ENCODE results near the gene EVA1A.

The EVA1A gene

GRCh38 chr2:75598589-75599155 lies 37.9 kb upstream of the EVA1A start:
- H2BK5ac ChIP-seq (ENCODE audit: low read depth, low read length, poor library complexity, severe bottlenecking), result no peak overlapping the region
- no peak overlapping the region for H2BK120ac ChIP-seq (ENCODE audit: low read depth, low read length)
- H3K36me3 ChIP-seq (ENCODE audit: control insufficient read depth in 1 of 2, insufficient read depth in 2 of 2, low read depth in 1 of 2, low read length in 2 of 2), result no peaks in the 10 kb centered on the region
- H3K4me2 ChIP-seq (ENCODE audit: low read length, poor library complexity, severe bottlenecking), result no peak overlapping the region
- H3K27me3 ChIP-seq (ENCODE audit: control insufficient read depth in 1 of 2, insufficient read depth in 1 of 2, low read length in 2 of 2), result no peaks in the 10 kb centered on the region
- no peak overlapping the region for H3K23ac ChIP-seq (ENCODE audit: low read length in 2 of 2)
- no peak overlapping the region for H4K91ac ChIP-seq (ENCODE audit: low read length)
- no peak overlapping the region for H3K14ac ChIP-seq (ENCODE audit: low read length in 2 of 2)
- H3K9ac ChIP-seq (ENCODE audit: low read length), result no peak overlapping the region
- H2AK5ac ChIP-seq (ENCODE audit: low read length, severe bottlenecking), result peak overlapping the region; percentile 19
- no peak overlapping the region for H3K18ac ChIP-seq (ENCODE audit: low read depth in 1 of 2, low read length in 2 of 2)
- DNase-seq, result no peak
- no peaks in the 10 kb centered on the region for H3K9me3 ChIP-seq (ENCODE audit: control insufficient read depth, low read length)
- peaks cover 10% of the 10 kb centered on the region for H3K4me1 ChIP-seq (ENCODE audit: control insufficient read depth, insufficient read depth, low read depth, low read length)
- H3K4ac ChIP-seq (ENCODE audit: low read depth in 1 of 2, low read length in 2 of 2), result peak overlapping the region in 1 of 2 experiments; percentile 6
- 91% methylated on average over 8 of the region's 8 CpGs for WGBS
- H2BK15ac ChIP-seq (ENCODE audit: low read depth, poor library complexity, severe bottlenecking), result no peak overlapping the region
- H3K4me3 ChIP-seq (ENCODE audit: insufficient read depth in 1 of 2, low read depth in 1 of 2, low read length in 2 of 2), result no peak overlapping the region
- H4K8ac ChIP-seq (ENCODE audit: low read length), result no peak overlapping the region
- H3K27ac ChIP-seq (ENCODE audit: low read length, poor library complexity, severe bottlenecking), result no peak overlapping the region
- H2BK12ac ChIP-seq (ENCODE audit: low read length in 2 of 2), result no peak overlapping the region
- no peak overlapping the region for H2AFZ ChIP-seq (ENCODE audit: low read depth, low read length)
- no peaks in the 10 kb centered on the region for H3K79me1 ChIP-seq (replicated peaks; ENCODE audit: low read length, poor library complexity, severe bottlenecking)

DNA sequence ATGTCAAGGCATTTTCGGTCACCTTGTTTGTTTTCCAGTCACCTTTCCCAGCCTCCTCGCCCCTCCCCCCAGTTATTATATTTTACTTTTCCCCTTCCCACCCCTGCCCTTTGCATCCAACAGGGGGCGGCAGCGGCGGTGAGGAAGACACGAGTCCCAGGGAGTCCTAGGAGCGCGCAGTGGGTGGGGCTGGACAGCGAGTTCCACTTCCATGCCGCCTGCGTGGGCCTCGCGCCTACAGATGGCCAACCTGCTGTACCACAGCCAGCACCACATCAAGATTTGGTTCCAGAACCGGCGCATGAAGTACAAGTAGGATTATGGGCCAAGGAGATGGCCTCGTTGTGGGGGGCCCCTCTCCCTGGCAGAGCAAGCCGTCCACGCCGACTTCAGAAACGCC lies 37.2 kb upstream of the EVA1A start:
- H3K23ac ChIP-seq (ENCODE audit: low read length in 2 of 2), result no peak overlapping the region
- H3K27ac ChIP-seq (ENCODE audit: low read length, poor library complexity, severe bottlenecking), result no peak overlapping the region
- no peak overlapping the region for H3K9ac ChIP-seq (ENCODE audit: low read length)
- no peaks in the 10 kb centered on the region for H3K79me1 ChIP-seq (replicated peaks; ENCODE audit: low read length, poor library complexity, severe bottlenecking)
- no peak overlapping the region for H3K4me3 ChIP-seq (ENCODE audit: insufficient read depth in 1 of 2, low read depth in 1 of 2, low read length in 2 of 2)
- WGBS, result 94% methylated on average over 20 of the region's 20 CpGs
- H2BK15ac ChIP-seq (ENCODE audit: low read depth, poor library complexity, severe bottlenecking), result no peak overlapping the region
- H3K14ac ChIP-seq (ENCODE audit: low read length in 2 of 2), result no peak overlapping the region
- H3K18ac ChIP-seq (ENCODE audit: low read depth in 1 of 2, low read length in 2 of 2), result no peak overlapping the region
- no peak overlapping the region for H3K4ac ChIP-seq (ENCODE audit: low read depth in 1 of 2, low read length in 2 of 2)
- H4K8ac ChIP-seq (ENCODE audit: low read length), result no peak overlapping the region
- no peak overlapping the region for H2BK5ac ChIP-seq (ENCODE audit: low read depth, low read length, poor library complexity, severe bottlenecking)
- H3K9me3 ChIP-seq (ENCODE audit: control insufficient read depth, low read length), result no peaks in the 10 kb centered on the region
- no peak overlapping the region for H2BK12ac ChIP-seq (ENCODE audit: low read length in 2 of 2)
- DNase-seq, result no peak
- no peak overlapping the region for H4K91ac ChIP-seq (ENCODE audit: low read length)
- no peaks in the 10 kb centered on the region for H3K27me3 ChIP-seq (ENCODE audit: control insufficient read depth in 1 of 2, insufficient read depth in 1 of 2, low read length in 2 of 2)
- H2AK5ac ChIP-seq (ENCODE audit: low read length, severe bottlenecking), result peak overlapping the region; percentile 44
- no peak overlapping the region for H2BK120ac ChIP-seq (ENCODE audit: low read depth, low read length)
- no peak overlapping the region for H2AFZ ChIP-seq (ENCODE audit: low read depth, low read length)
- H3K4me1 ChIP-seq (ENCODE audit: control insufficient read depth, insufficient read depth, low read depth, low read length), result peaks cover 10% of the 10 kb centered on the region
- no peak overlapping the region for H3K4me2 ChIP-seq (ENCODE audit: low read length, poor library complexity, severe bottlenecking)
- no peaks in the 10 kb centered on the region for H3K36me3 ChIP-seq (ENCODE audit: control insufficient read depth in 1 of 2, insufficient read depth in 2 of 2, low read depth in 1 of 2, low read length in 2 of 2)

DNA sequence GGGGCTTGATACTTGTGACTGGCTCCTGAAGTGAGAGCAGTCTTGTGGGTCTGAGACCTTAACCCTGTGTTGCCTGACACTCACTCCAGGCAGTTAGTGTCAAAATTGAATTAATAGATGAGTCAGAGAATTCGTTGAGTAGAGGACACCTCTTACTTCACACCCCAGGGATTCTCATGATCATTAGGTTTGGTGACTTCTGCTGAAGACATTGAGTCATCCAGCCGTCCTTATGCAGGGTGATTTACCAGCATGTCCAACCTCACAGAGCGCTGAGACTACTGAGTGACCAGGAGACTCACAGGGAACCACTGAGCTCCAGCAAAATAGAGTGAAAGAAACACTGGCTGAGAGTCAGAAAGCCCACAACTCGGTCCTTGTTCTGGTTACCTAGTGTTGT lies 36.0 kb upstream of the EVA1A start:
- H3K27me3 ChIP-seq (ENCODE audit: control insufficient read depth in 1 of 2, insufficient read depth in 1 of 2, low read length in 2 of 2), result no peaks in the 10 kb centered on the region

DNA sequence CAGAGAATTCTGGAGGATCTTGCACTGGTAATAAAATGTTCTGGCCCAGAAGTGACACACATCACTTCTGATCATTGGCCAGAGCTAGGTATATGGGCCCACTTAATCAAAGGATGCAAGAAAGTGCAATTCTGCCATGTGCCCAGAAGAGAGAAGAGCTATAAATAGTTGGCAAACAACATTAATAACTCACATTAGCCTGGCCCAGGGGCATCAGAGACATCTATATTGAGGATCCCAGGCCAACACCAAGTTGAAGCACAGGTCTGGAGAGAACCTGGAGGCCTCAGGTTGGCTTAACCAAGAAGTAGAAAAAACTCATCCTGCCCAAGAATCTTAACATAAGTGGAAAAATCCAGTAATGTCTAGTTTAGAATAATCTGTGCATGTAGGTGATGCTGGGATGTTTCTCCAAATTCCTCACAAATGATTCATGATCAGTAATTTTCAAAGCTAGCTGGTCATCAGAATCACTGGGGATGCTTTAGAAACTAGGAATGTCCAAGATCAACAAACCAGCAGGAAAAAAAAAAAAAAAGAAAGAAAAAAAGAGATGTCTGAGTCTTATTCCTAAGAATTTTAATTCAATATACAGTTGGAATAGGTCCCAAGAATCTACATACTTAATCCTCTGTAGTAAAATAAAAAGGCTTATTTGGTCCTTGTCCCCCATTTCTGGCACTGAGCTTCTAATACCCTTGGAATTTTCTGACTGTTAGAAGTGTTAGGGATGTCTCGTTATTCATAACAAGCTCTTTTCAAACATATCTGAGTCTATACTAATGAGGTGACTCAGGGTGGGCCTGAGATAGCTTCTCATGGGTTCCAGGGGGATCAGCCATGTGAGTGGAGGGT lies 35.0 kb upstream of the EVA1A start:
- H2BK120ac ChIP-seq (ENCODE audit: low read depth, low read length), result no peak overlapping the region
- H3K4me3 ChIP-seq (ENCODE audit: insufficient read depth in 1 of 2, low read depth in 1 of 2, low read length in 2 of 2), result no peak overlapping the region
- H2BK12ac ChIP-seq (ENCODE audit: low read length in 2 of 2), result no peak overlapping the region

More for the DNA sequence above, 36.0 kb upstream of the EVA1A start:
- H3K27ac ChIP-seq (ENCODE audit: low read length, poor library complexity, severe bottlenecking), result peak overlapping the region; percentile 97
- peak overlapping the region in 1 of 2 experiments; percentile 40 for H2BK12ac ChIP-seq (ENCODE audit: low read length in 2 of 2)
- H4K8ac ChIP-seq (ENCODE audit: low read length), result no peak overlapping the region
- peak overlapping the region; percentile 57 for H2AK5ac ChIP-seq (ENCODE audit: low read length, severe bottlenecking)
- no peak overlapping the region for H4K91ac ChIP-seq (ENCODE audit: low read length)
- no peak overlapping the region for H3K9ac ChIP-seq (ENCODE audit: low read length)
- H3K9me3 ChIP-seq (ENCODE audit: control insufficient read depth, low read length), result no peaks in the 10 kb centered on the region
- no peak overlapping the region for H3K4me3 ChIP-seq (ENCODE audit: insufficient read depth in 1 of 2, low read depth in 1 of 2, low read length in 2 of 2)
- peak overlapping the region; percentile 3 for H2BK15ac ChIP-seq (ENCODE audit: low read depth, poor library complexity, severe bottlenecking)
- H3K4me2 ChIP-seq (ENCODE audit: low read length, poor library complexity, severe bottlenecking), result no peak overlapping the region
- peak; percentile 59 for DNase-seq
- H2AFZ ChIP-seq (ENCODE audit: low read depth, low read length), result no peak overlapping the region
- H3K4me1 ChIP-seq (ENCODE audit: control insufficient read depth, insufficient read depth, low read depth, low read length), result peaks cover 12% of the 10 kb centered on the region
- no peaks in the 10 kb centered on the region for H3K79me1 ChIP-seq (replicated peaks; ENCODE audit: low read length, poor library complexity, severe bottlenecking)
- H3K14ac ChIP-seq (ENCODE audit: low read length in 2 of 2), result no peak overlapping the region
- WGBS, result 66% methylated on average over 4 of the region's 4 CpGs
- H2BK5ac ChIP-seq (ENCODE audit: low read depth, low read length, poor library complexity, severe bottlenecking), result peak overlapping the region; percentile 80
- no peaks in the 10 kb centered on the region for H3K36me3 ChIP-seq (ENCODE audit: control insufficient read depth in 1 of 2, insufficient read depth in 2 of 2, low read depth in 1 of 2, low read length in 2 of 2)
- H3K18ac ChIP-seq (ENCODE audit: low read depth in 1 of 2, low read length in 2 of 2), result no peak overlapping the region
- H3K4ac ChIP-seq (ENCODE audit: low read depth in 1 of 2, low read length in 2 of 2), result no peak overlapping the region
- H3K23ac ChIP-seq (ENCODE audit: low read length in 2 of 2), result no peak overlapping the region
- H2BK120ac ChIP-seq (ENCODE audit: low read depth, low read length), result no peak overlapping the region

More for the DNA sequence above, 35.0 kb upstream of the EVA1A start:
- no CpG with 5 or more reads among the region's 1 CpG for WGBS
- no peak overlapping the region for H3K14ac ChIP-seq (ENCODE audit: low read length in 2 of 2)
- H3K9ac ChIP-seq (ENCODE audit: low read length), result peak overlapping the region; percentile 36
- DNase-seq, result peak; percentile 33
- no peak overlapping the region for H3K18ac ChIP-seq (ENCODE audit: low read depth in 1 of 2, low read length in 2 of 2)
- no peaks in the 10 kb centered on the region for H3K79me1 ChIP-seq (replicated peaks; ENCODE audit: low read length, poor library complexity, severe bottlenecking)
- H3K27me3 ChIP-seq (ENCODE audit: control insufficient read depth in 1 of 2, insufficient read depth in 1 of 2, low read length in 2 of 2), result no peaks in the 10 kb centered on the region
- no peak overlapping the region for H3K23ac ChIP-seq (ENCODE audit: low read length in 2 of 2)
- H3K4me1 ChIP-seq (ENCODE audit: control insufficient read depth, insufficient read depth, low read depth, low read length), result peaks cover 11% of the 10 kb centered on the region
- H3K27ac ChIP-seq (ENCODE audit: low read length, poor library complexity, severe bottlenecking), result peak overlapping the region; percentile 97
- H2AFZ ChIP-seq (ENCODE audit: low read depth, low read length), result no peak overlapping the region
- H2BK15ac ChIP-seq (ENCODE audit: low read depth, poor library complexity, severe bottlenecking), result no peak overlapping the region
- peak overlapping the region; percentile 86 for H2AK5ac ChIP-seq (ENCODE audit: low read length, severe bottlenecking)
- H3K36me3 ChIP-seq (ENCODE audit: control insufficient read depth in 1 of 2, insufficient read depth in 2 of 2, low read depth in 1 of 2, low read length in 2 of 2), result no peaks in the 10 kb centered on the region
- no peak overlapping the region for H3K4ac ChIP-seq (ENCODE audit: low read depth in 1 of 2, low read length in 2 of 2)
- H4K8ac ChIP-seq (ENCODE audit: low read length), result no peak overlapping the region
- H3K4me2 ChIP-seq (ENCODE audit: low read length, poor library complexity, severe bottlenecking), result no peak overlapping the region
- H2BK5ac ChIP-seq (ENCODE audit: low read depth, low read length, poor library complexity, severe bottlenecking), result peak overlapping the region; percentile 80
- no peaks in the 10 kb centered on the region for H3K9me3 ChIP-seq (ENCODE audit: control insufficient read depth, low read length)
- H4K91ac ChIP-seq (ENCODE audit: low read length), result no peak overlapping the region
